SK-N-SH (cell line): ENCODE measurements around the gene VWF. TPM values are rescaled to one million over a fixed set of nuclear protein-coding genes. Genes with fewer than 3 reads are reported as not detected.

Source experiments
- CTCF ChIA-PET: fragments of 300-600, 350-600 bp; formaldehyde crosslinking; extraction: SDS; loops from one replicate; lab custom pipeline; 2021; lab: Yijun Ruan, JAX
- POLR2A ChIA-PET: fragments of 350-600 bp; sonication (Branson Sonifier 250); formaldehyde crosslinking; extraction: SDS; loops from one replicate; lab custom pipeline; 2020; ENCODE audit warnings: antibody characterized with exemption, inconsistent platforms; lab: Yijun Ruan, JAX
- DNase-seq: peaks from one replicate; pipeline ENCODE4 v3.0.0; 2012
- H2AFZ ChIP-seq: fragments of 200-600 bp; sonication (generic); 2 replicates; pipeline ENCODE4 v1.8.1; 2016; ENCODE audit warnings: antibody characterized with exemption, mild to moderate bottlenecking, low read depth
- H3F3A ChIP-seq: fragments of 200-600 bp; sonication (generic); replicated peaks from 2 replicates; pipeline ENCODE3; 2016; ENCODE audit warnings: antibody characterized with exemption, mild to moderate bottlenecking; ENCODE audit not compliant: insufficient read depth
- H3K27ac ChIP-seq, 2 experiments: fragments of 200-500 bp in 1 of 2; fragments of 200-600 bp in 1 of 2; sonication (Bioruptor generic) in 1 of 2; sonication (generic), shearing (Covaris generic) in 1 of 2; 2 replicates each; pipeline versions ENCODE4 v1.5.1 to v1.6.1; 2014 to 2016; ENCODE audit warnings: low read depth in 2 of 2, inconsistent platforms in 1 of 2, low read length in 1 of 2, mild to moderate bottlenecking in 1 of 2, mixed read lengths in 1 of 2
- H3K27me3 ChIP-seq: fragments of 200-600 bp; sonication (generic), shearing (Covaris generic); 2 replicates; pipeline ENCODE4 v1.6.1; 2016; ENCODE audit warnings: mixed run types; ENCODE audit not compliant: insufficient read depth
- H3K36me3 ChIP-seq, 2 experiments: fragments of 200-500 bp in 1 of 2; fragments of 200-600 bp in 1 of 2; sonication (Bioruptor generic) in 1 of 2; sonication (generic) in 1 of 2; replicated peaks in 1 of 2; 2 replicates each; pipeline versions ENCODE3 to v1.5.1; 2014 to 2016; ENCODE audit warnings: low read length in 1 of 2, mild to moderate bottlenecking in 1 of 2; ENCODE audit not compliant: insufficient read depth in 2 of 2, control insufficient read depth in 1 of 2
- H3K4me1 ChIP-seq, 2 experiments: fragments of 200-500 bp in 1 of 2; fragments of 200-600 bp in 1 of 2; sonication (Bioruptor generic) in 1 of 2; sonication (generic), shearing (Covaris generic) in 1 of 2; 2 replicates each; pipeline versions ENCODE4 v1.5.1 to v1.6.1; 2014 to 2016; ENCODE audit warnings: low read depth in 1 of 2, low read length in 1 of 2, mixed run types in 1 of 2; ENCODE audit not compliant: insufficient read depth in 2 of 2, control insufficient read depth in 1 of 2
- H3K4me2 ChIP-seq: fragments of 200-600 bp; sonication (generic), shearing (Covaris generic); 2 replicates; pipeline ENCODE4 v1.6.1; 2017; ENCODE audit warnings: mixed run types
- H3K4me3 ChIP-seq, 2 experiments: fragments of 200-500 bp in 1 of 2; fragments of 200-600 bp in 1 of 2; sonication (Bioruptor generic) in 1 of 2; sonication (generic), shearing (Covaris generic) in 1 of 2; 2 replicates each; pipeline versions ENCODE4 v1.5.1 to v1.8.1; 2014 to 2016; ENCODE audit warnings: low read depth in 2 of 2, inconsistent platforms in 1 of 2, low read length in 1 of 2, mild to moderate bottlenecking in 1 of 2, mixed read lengths in 1 of 2, moderate library complexity in 1 of 2
- H3K79me2 ChIP-seq: fragments of 200-600 bp; sonication (generic); 2 replicates; pipeline ENCODE4 v1.8.1; 2017; ENCODE audit warnings: mild to moderate bottlenecking; ENCODE audit not compliant: insufficient read depth
- H3K9ac ChIP-seq: fragments of 200-600 bp; sonication (generic); 2 replicates; pipeline ENCODE4 v1.6.1; 2017; ENCODE audit warnings: mixed run types
- H3K9me2 ChIP-seq: fragments of 200-600 bp; sonication (generic); 2 replicates; pipeline ENCODE4 v1.6.1; 2017; ENCODE audit warnings: mixed run types
- H3K9me3 ChIP-seq: fragments of 200-600 bp; sonication (generic); 2 replicates; pipeline ENCODE4 v1.6.1; 2017; ENCODE audit warnings: mixed run types, mild to moderate bottlenecking, moderate library complexity
- H4K20me1 ChIP-seq: fragments of 200-600 bp; sonication (generic); 2 replicates; pipeline ENCODE4 v1.6.1; 2017; ENCODE audit warnings: mild to moderate bottlenecking, mixed run types; ENCODE audit not compliant: insufficient read depth
- ELF1 ChIP-seq: IDR thresholded peaks from 2 replicates; pipeline ENCODE4 v1.4.0; 2012
- EZH2phosphoT487 ChIP-seq: fragments of 200-600 bp; sonication (generic); IDR thresholded peaks from 2 replicates; pipeline ENCODE4 v1.6.1; 2017; ENCODE audit warnings: low read depth, mixed run types, mild to moderate bottlenecking, antibody characterized with exemption, moderate library complexity, borderline replicate concordance
- FOSL2 ChIP-seq: IDR thresholded peaks from 2 replicates; pipeline ENCODE4 v1.4.0; 2012; ENCODE audit warnings: low read depth, mild to moderate bottlenecking, moderate library complexity, borderline replicate concordance
- FOXJ3 ChIP-seq: sonication (generic); formaldehyde crosslinking; IDR thresholded peaks from 2 replicates; pipeline ENCODE4 v1.5.1; 2020; ENCODE audit warnings: mild to moderate bottlenecking, missing genetic modification reagents
- GABPA ChIP-seq: IDR thresholded peaks from 2 replicates; pipeline ENCODE4 v1.4.0; 2012; ENCODE audit warnings: low read depth, mild to moderate bottlenecking
- JUND ChIP-seq: IDR thresholded peaks from 2 replicates; pipeline ENCODE4 v1.4.0; 2012
- MAX ChIP-seq: IDR thresholded peaks from 2 replicates; pipeline ENCODE4 v1.4.0; 2012; ENCODE audit warnings: low read depth
- MXI1 ChIP-seq: IDR thresholded peaks from 2 replicates; pipeline ENCODE4 v1.6.1; 2012; ENCODE audit warnings: mild to moderate bottlenecking, low read depth, low read length, improper control_type of control experiment
- NRF1 ChIP-seq: IDR thresholded peaks from 2 replicates; pipeline ENCODE4 v1.6.1; 2012; ENCODE audit warnings: low read depth, mild to moderate bottlenecking, low read length
- POLR2AphosphoS5 ChIP-seq: IDR thresholded peaks from 2 replicates; pipeline ENCODE4 v1.6.1; 2012; ENCODE audit warnings: low read depth, low read length
- RAD21 ChIP-seq: IDR thresholded peaks from 2 replicates; pipeline ENCODE4 v1.6.1; 2012; ENCODE audit warnings: mild to moderate bottlenecking, low read length
- SIN3A ChIP-seq: IDR thresholded peaks from 2 replicates; pipeline ENCODE4 v1.6.1; 2012; ENCODE audit warnings: low read depth, mild to moderate bottlenecking, low read length, moderate library complexity, borderline replicate concordance
- SMC3 ChIP-seq: IDR thresholded peaks from 2 replicates; pipeline ENCODE4 v1.6.1; 2012; ENCODE audit warnings: low read depth, low read length, improper control_type of control experiment
- TCF12 ChIP-seq: IDR thresholded peaks from 2 replicates; pipeline ENCODE4 v1.4.0; 2012
- USF1 ChIP-seq: IDR thresholded peaks from 2 replicates; pipeline ENCODE4 v1.4.0; 2012; ENCODE audit warnings: low read depth, borderline replicate concordance
- YY1 ChIP-seq: IDR thresholded peaks from 2 replicates; pipeline ENCODE4 v1.4.0; 2012; ENCODE audit warnings: low read depth, mild to moderate bottlenecking
- WGBS: methylation state at CpG from one replicate; pipeline ENCODE4 v1.1.6; 2017; ENCODE audit warnings: low lambda C conversion rate; 5-methylcytosine and 5-hydroxymethylcytosine counted together
- polyA plus RNA-seq, 3 experiments: library from polyadenylated mRNA; depleted of rRNA; stranded (reverse); fragments of >200 nt; gene quantifications; 2 replicates each; pipeline ENCODE4 v1.2.3, GENCODE V29; 2012
- TF ChIP-seq, protein P1 (sequence below): IDR thresholded peaks from 2 replicates; pipeline ENCODE4 v1.6.1; 2012; ENCODE audit warnings: mild to moderate bottlenecking, low read depth, low read length, moderate library complexity
- TF ChIP-seq, protein P2 (sequence below): IDR thresholded peaks from 2 replicates; pipeline ENCODE4; 2012
- TF ChIP-seq, protein P3 (sequence below): fragments of 150-350 bp; IDR thresholded peaks from 2 replicates; pipeline ENCODE4 v1.6.1; 2016; ENCODE audit warnings: mild to moderate bottlenecking, low read depth, low read length

VWF gene
- polyA plus RNA-seq, 1 of the 3 experiments (the other 2 are of a cell fraction), result 0.12 TPM

- POLR2A ChIA-PET, result no interaction called here
- Histone ChIP-seq H3K4me1 (peaks cover 0 to 2% of the 10 kb centered on the region in 2 experiments; a peak in 1 of 4 replicates), H3K36me3 (no peaks in the 10 kb centered on the region)
- no peak for TF ChIP-seq POLR2AphosphoS5
- no peak for TF ChIP-seq MAX
- no peak for TF ChIP-seq SIN3A
- TF ChIP-seq NRF1, result no peak
- no peak for TF ChIP-seq RAD21
- no peak for TF ChIP-seq TCF12
- TF ChIP-seq, all 33 proteins: peak for 0
- H4K20me1 ChIP-seq, result no peaks in the 10 kb centered on the region
- no peak overlapping the region for H3K4me3 ChIP-seq
- no peak overlapping the region for H3K4me2 ChIP-seq
- CTCF ChIA-PET, result interaction anchor here (1.4 kb wide), 1 partner anchor 61 kb away, joined by 4 read pairs; no protein-coding TSS in a partner anchor
- no peak for DNase-seq
- H3K27ac ChIP-seq, result no peak overlapping the region
- no peaks in the 10 kb centered on the region for H3K27me3 ChIP-seq
- H3K9me2 ChIP-seq, result no peaks in the 10 kb centered on the region
- WGBS, result 55% methylated on average over 2 of the region's 2 CpGs
- no peaks in the 10 kb centered on the region for H3K9me3 ChIP-seq
- H3F3A ChIP-seq, result no peaks in the 10 kb centered on the region
- no peak overlapping the region for H2AFZ ChIP-seq
- H3K9ac ChIP-seq, result no peak overlapping the region
- no peaks in the 10 kb centered on the region for H3K79me2 ChIP-seq
Observed at GRCh38 chr12:6135071-6135470, 10.6 kb upstream of the VWF start.

DNA sequence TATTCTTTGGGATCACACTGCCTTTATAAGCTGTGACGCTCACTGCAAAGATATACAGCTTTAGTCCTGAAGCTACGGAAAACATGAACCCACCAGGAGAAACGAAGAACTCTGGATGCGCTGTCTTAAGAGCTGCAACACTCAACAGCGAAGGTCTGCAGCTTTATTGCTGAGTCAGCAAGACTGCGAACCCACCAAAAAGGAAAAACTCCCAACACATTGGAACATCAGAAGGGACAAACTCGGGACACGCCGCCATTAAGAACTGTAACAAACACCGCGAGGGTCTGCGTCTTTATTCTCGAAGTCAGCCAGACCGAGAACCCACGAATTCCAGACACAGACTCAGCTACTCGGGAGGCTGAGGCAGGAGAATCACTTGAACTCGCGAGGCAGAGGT, 9.2 kb upstream of the VWF start:
- no peaks in the 10 kb centered on the region for H3K79me2 ChIP-seq
- no peak overlapping the region for H3K27ac ChIP-seq
- H3K27me3 ChIP-seq, result no peaks in the 10 kb centered on the region
- H4K20me1 ChIP-seq, result no peaks in the 10 kb centered on the region
- DNase-seq, result no peak
- no peak overlapping the region for H3K9ac ChIP-seq
- TF ChIP-seq YY1 (no peak), MXI1 (no peak), USF1 (no peak), GABPA (no peak), FOXJ3 (CRISPR knock-in tag) (no peak), SMC3 (no peak), JUND (no peak), ELF1 (no peak), EZH2phosphoT487 (no peak), POLR2AphosphoS5 (no peak), FOSL2 (no peak)
- TF ChIP-seq, protein P1, sequence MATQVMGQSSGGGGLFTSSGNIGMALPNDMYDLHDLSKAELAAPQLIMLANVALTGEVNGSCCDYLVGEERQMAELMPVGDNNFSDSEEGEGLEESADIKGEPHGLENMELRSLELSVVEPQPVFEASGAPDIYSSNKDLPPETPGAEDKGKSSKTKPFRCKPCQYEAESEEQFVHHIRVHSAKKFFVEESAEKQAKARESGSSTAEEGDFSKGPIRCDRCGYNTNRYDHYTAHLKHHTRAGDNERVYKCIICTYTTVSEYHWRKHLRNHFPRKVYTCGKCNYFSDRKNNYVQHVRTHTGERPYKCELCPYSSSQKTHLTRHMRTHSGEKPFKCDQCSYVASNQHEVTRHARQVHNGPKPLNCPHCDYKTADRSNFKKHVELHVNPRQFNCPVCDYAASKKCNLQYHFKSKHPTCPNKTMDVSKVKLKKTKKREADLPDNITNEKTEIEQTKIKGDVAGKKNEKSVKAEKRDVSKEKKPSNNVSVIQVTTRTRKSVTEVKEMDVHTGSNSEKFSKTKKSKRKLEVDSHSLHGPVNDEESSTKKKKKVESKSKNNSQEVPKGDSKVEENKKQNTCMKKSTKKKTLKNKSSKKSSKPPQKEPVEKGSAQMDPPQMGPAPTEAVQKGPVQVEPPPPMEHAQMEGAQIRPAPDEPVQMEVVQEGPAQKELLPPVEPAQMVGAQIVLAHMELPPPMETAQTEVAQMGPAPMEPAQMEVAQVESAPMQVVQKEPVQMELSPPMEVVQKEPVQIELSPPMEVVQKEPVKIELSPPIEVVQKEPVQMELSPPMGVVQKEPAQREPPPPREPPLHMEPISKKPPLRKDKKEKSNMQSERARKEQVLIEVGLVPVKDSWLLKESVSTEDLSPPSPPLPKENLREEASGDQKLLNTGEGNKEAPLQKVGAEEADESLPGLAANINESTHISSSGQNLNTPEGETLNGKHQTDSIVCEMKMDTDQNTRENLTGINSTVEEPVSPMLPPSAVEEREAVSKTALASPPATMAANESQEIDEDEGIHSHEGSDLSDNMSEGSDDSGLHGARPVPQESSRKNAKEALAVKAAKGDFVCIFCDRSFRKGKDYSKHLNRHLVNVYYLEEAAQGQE, result no peak
- TF ChIP-seq, protein P2, sequence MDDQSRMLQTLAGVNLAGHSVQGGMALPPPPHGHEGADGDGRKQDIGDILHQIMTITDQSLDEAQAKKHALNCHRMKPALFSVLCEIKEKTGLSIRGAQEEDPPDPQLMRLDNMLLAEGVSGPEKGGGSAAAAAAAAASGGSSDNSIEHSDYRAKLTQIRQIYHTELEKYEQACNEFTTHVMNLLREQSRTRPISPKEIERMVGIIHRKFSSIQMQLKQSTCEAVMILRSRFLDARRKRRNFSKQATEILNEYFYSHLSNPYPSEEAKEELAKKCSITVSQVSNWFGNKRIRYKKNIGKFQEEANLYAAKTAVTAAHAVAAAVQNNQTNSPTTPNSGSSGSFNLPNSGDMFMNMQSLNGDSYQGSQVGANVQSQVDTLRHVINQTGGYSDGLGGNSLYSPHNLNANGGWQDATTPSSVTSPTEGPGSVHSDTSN, result no peak
- TF ChIP-seq, protein P3, sequence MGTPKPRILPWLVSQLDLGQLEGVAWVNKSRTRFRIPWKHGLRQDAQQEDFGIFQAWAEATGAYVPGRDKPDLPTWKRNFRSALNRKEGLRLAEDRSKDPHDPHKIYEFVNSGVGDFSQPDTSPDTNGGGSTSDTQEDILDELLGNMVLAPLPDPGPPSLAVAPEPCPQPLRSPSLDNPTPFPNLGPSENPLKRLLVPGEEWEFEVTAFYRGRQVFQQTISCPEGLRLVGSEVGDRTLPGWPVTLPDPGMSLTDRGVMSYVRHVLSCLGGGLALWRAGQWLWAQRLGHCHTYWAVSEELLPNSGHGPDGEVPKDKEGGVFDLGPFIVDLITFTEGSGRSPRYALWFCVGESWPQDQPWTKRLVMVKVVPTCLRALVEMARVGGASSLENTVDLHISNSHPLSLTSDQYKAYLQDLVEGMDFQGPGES, result no peak
- no peaks in the 10 kb centered on the region for H3F3A ChIP-seq
- H3K9me2 ChIP-seq, result no peaks in the 10 kb centered on the region
- no peak overlapping the region for H3K4me2 ChIP-seq
- WGBS, result 88% methylated on average over 18 of the region's 18 CpGs
- no peaks in the 10 kb centered on the region for H3K9me3 ChIP-seq
- no peaks in the 10 kb centered on the region for H3K4me1 ChIP-seq
- POLR2A ChIA-PET, result no interaction called here
- H3K4me3 ChIP-seq, result no peak overlapping the region
- no peak overlapping the region for H2AFZ ChIP-seq
- no peaks in the 10 kb centered on the region for H3K36me3 ChIP-seq
- CTCF ChIA-PET, result no interaction called here
